ENCODE results near the gene PXMP4. TPM values are rescaled to one million over a fixed set of nuclear protein-coding genes. Genes with fewer than 3 reads are reported as not detected.
A peak's percentile ranks its signal among the peaks of the same experiment; 100 is the strongest.

Gene PXMP4
- total RNA-seq, 1 experiment from 2014 or later: 3.3 TPM

GRCh38 chr20:33667245-33667675 lies 52.9 kb downstream of the PXMP4 start (continued):
- TF ChIP-seq ZNF281 (CRISPR knock-in tag; IDR thresholded peaks at IDR 0.05) (no peak), ZNF263 (CRISPR knock-in tag; IDR thresholded peaks at IDR 0.05; ENCODE audit: low read depth) (peak; percentile 52; the same call in 1 of the 2 replicates), USF2 (CRISPR knock-in tag; IDR thresholded peaks at IDR 0.05) (no peak), EMX1 (CRISPR knock-in tag; IDR thresholded peaks at IDR 0.05) (0 out of 2 replicates have a peak, but pooled peaks have one; percentile 16), ZNF138 (CRISPR knock-in tag; conservative IDR thresholded peaks at IDR 0.05) (peak; percentile 15; the same call in 1 of the 2 replicates), NR2C2 (CRISPR knock-in tag; IDR thresholded peaks at IDR 0.05) (peak; percentile 17; the same call in 1 of the 2 replicates), JUN (CRISPR knock-in tag; IDR thresholded peaks at IDR 0.05) (0 out of 2 replicates have a peak, but pooled peaks have one; percentile 75), ZNF121 (CRISPR knock-in tag; IDR thresholded peaks at IDR 0.05) (peak; percentile 93), KAT7 (CRISPR knock-in tag; IDR thresholded peaks at IDR 0.05; ENCODE audit: borderline replicate concordance) (peak; percentile 4; the same call in 1 of the 2 replicates), RELA (CRISPR knock-in tag; IDR thresholded peaks at IDR 0.05; ENCODE audit: borderline replicate concordance) (peak; percentile 78; the same call in 1 of the 2 replicates)
- TF ChIP-seq, protein P1, sequence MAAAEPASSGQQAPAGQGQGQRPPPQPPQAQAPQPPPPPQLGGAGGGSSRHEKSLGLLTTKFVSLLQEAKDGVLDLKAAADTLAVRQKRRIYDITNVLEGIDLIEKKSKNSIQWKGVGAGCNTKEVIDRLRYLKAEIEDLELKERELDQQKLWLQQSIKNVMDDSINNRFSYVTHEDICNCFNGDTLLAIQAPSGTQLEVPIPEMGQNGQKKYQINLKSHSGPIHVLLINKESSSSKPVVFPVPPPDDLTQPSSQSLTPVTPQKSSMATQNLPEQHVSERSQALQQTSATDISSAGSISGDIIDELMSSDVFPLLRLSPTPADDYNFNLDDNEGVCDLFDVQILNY (CRISPR knock-in tag; IDR thresholded peaks at IDR 0.05): peak; percentile 60; the same call in 1 of the 2 replicates

DNA sequence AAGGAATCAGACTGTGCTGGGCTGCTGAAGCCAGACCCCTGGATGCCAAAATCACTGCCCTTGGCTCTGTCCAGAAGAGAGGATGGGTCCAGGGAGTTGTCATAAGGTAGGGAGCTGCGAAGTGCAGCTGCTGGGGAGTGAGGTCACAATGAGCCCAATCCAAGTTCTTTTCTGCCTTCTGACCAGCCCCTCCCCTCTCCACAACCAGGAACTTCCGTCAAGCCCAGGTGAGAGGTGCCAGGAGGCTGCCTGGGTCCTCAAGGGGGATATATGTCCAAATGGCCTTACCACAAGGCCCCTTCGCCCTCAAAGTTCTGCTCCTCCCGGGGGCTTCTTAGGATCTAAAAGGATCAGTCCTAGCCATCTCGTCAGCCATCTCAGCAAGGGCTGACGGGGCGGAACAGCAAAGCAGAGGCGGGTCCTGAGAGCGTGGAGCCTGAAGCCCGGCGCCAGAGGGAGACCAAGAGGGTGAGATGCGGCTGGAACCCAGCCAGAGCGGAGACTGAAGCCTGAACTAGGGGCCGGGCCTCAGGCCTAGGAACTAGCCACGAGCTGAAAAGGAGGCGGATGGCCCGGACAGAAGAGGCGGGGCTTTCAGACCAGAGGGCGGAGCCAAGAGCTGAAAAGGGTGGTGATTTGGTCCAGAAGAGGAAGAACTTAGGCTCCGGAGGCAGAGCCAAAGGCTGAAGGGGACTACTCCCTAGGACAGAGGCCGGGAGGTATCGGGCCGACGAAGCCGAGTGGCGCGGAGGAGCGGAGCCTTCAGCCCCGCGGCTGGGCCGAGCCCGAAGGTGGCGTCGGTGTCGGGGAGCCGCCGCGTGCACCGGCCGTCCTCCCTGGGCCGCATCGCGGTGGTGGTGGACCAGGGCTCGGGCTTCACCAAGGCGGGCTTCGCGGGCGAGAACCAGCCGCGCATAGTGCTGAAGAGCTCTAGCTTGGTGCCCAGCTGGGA lies 53.5 kb downstream of the PXMP4 start, which contains the start of gene ACTL10:
TSS of gene ACTL10 (plus strand) at position 651 of the 952 bp plus-strand sequence. CDS start 555 bp downstream, outside the sequence.
- POLR2A ChIA-PET: interaction anchor here (0.5 to 3.4 kb wide), 15 partner anchors 12 to 404 kb away, joined by 3 to 24 read pairs (median 4); partner anchors contain the start of genes CBFA2T2, CDK5RAP1, PXMP4 and ZNF341
- TF ChIP-seq, protein P2, sequence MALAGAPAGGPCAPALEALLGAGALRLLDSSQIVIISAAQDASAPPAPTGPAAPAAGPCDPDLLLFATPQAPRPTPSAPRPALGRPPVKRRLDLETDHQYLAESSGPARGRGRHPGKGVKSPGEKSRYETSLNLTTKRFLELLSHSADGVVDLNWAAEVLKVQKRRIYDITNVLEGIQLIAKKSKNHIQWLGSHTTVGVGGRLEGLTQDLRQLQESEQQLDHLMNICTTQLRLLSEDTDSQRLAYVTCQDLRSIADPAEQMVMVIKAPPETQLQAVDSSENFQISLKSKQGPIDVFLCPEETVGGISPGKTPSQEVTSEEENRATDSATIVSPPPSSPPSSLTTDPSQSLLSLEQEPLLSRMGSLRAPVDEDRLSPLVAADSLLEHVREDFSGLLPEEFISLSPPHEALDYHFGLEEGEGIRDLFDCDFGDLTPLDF (CRISPR knock-in tag; IDR thresholded peaks at IDR 0.05): no peak
- TF ChIP-seq ZNF232 (CRISPR knock-in tag; IDR thresholded peaks at IDR 0.05): peak; percentile 64; the same call in 1 of the 2 replicates
- TF ChIP-seq, protein P3, sequence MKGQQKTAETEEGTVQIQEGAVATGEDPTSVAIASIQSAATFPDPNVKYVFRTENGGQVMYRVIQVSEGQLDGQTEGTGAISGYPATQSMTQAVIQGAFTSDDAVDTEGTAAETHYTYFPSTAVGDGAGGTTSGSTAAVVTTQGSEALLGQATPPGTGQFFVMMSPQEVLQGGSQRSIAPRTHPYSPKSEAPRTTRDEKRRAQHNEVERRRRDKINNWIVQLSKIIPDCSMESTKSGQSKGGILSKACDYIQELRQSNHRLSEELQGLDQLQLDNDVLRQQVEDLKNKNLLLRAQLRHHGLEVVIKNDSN (CRISPR knock-in tag; IDR thresholded peaks at IDR 0.05): peak; percentile 32; the same call in 1 of the 2 replicates
- TF ChIP-seq IRF2 (CRISPR knock-in tag; IDR thresholded peaks at IDR 0.05; ENCODE audit: borderline replicate concordance, low read depth): no peak
- TF ChIP-seq, protein P4, sequence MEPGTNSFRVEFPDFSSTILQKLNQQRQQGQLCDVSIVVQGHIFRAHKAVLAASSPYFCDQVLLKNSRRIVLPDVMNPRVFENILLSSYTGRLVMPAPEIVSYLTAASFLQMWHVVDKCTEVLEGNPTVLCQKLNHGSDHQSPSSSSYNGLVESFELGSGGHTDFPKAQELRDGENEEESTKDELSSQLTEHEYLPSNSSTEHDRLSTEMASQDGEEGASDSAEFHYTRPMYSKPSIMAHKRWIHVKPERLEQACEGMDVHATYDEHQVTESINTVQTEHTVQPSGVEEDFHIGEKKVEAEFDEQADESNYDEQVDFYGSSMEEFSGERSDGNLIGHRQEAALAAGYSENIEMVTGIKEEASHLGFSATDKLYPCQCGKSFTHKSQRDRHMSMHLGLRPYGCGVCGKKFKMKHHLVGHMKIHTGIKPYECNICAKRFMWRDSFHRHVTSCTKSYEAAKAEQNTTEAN (CRISPR knock-in tag; IDR thresholded peaks at IDR 0.05): 0 out of 2 replicates have a peak, but pooled peaks have one; percentile 57
- TF ChIP-seq PRDM15 (CRISPR knock-in tag; IDR thresholded peaks at IDR 0.05): no peak
- no peak for TF ChIP-seq E2F4 (CRISPR knock-in tag; IDR thresholded peaks at IDR 0.05; ENCODE audit: borderline replicate concordance, low read depth)
- 0 out of 2 replicates have a peak, but pooled peaks have one; percentile 19 for TF ChIP-seq ESRRA (CRISPR knock-in tag; IDR thresholded peaks at IDR 0.05; ENCODE audit: borderline replicate concordance)
- TF ChIP-seq TP53 (CRISPR knock-in tag; IDR thresholded peaks at IDR 0.05): 0 out of 2 replicates have a peak, but pooled peaks have one; percentile 31

More for the DNA sequence above, 53.5 kb downstream of the PXMP4 start, which contains the start of gene ACTL10:
- ATAC-seq (peak; percentile 82), DNase-seq (ENCODE audit: low spot score) (peak; percentile 98)
- no peaks in the 10 kb centered on the region for H3K9me3 Mint-ChIP-seq
- H3K4me1 Mint-ChIP-seq: peaks cover 28% of the 10 kb centered on the region
- peaks cover 16% of the 10 kb centered on the region for H3K27me3 Mint-ChIP-seq (ENCODE audit: low read depth)
- H3K27ac Mint-ChIP-seq: peak within 1 kb of the TSS; percentile 91
- H3K36me3 Mint-ChIP-seq: peaks cover 5% of the 10 kb centered on the region; the same call in 1 of the 2 replicates
- peak within 1 kb of the TSS; percentile 80 for H3K4me3 Mint-ChIP-seq
- CTCF ChIA-PET: interaction anchor here (0.6 to 7.9 kb wide), 28 partner anchors 13 to 1284 kb away, joined by 3 to 134 read pairs (median 4); partner anchors contain the start of genes CBFA2T2, CDK5RAP1, PXMP4 and SNTA1

Measured in WTC11 (cell line).